ENCODE data around the gene ZDHHC7.
"Not testable (repeated sequence)": the region's sequence is repeated elsewhere in the genome, so short reads cannot be mapped to it uniquely, and the experiment has no call there.

The ZDHHC7 gene

GRCh38 chr16:85010931-85011845, at the start of gene ZDHHC7:
Gene ZDHHC7, minus strand, starts transcription at chr16:85011535. Its CDS starts 20,917 bp downstream, at chr16:84990618.
- peak; percentile 93 for DNase-seq (ENCODE audit: low spot score)

GRCh38 chr16:85058909-85059308, 47.6 kb upstream of the ZDHHC7 start:
- no peak for DNase-seq (ENCODE audit: low spot score)

- no peak for DNase-seq (ENCODE audit: low spot score)
Measured at GRCh38 chr16:85057948-85058347, 46.6 kb upstream of the ZDHHC7 start.

GRCh38 chr16:85057212-85057889, 46.0 kb upstream of the ZDHHC7 start:
- no peak for DNase-seq (ENCODE audit: low spot score)

GRCh38 chr16:85056211-85056748, 44.9 kb upstream of the ZDHHC7 start:
- DNase-seq (ENCODE audit: low spot score) = no peak

- no peak for DNase-seq (ENCODE audit: low spot score)
Measured at GRCh38 chr16:85055493-85056210, 44.3 kb upstream of the ZDHHC7 start.

GRCh38 chr16:85054948-85055492, 43.7 kb upstream of the ZDHHC7 start:
- no peak for DNase-seq (ENCODE audit: low spot score)

- not testable (repeated sequence) for DNase-seq (ENCODE audit: low spot score)
Measured at GRCh38 chr16:85054321-85054720, 43.0 kb upstream of the ZDHHC7 start.

- no peak for DNase-seq (ENCODE audit: low spot score)
Measured at GRCh38 chr16:85052536-85052935, 41.2 kb upstream of the ZDHHC7 start.

GRCh38 chr16:85051683-85052082, 40.3 kb upstream of the ZDHHC7 start:
- DNase-seq (ENCODE audit: low spot score) = no peak

- no peak for DNase-seq (ENCODE audit: low spot score)
Measured at GRCh38 chr16:85051067-85051581, 39.8 kb upstream of the ZDHHC7 start.

- DNase-seq (ENCODE audit: low spot score) = no peak
Measured at GRCh38 chr16:85049706-85050305, 38.5 kb upstream of the ZDHHC7 start.

GRCh38 chr16:85048921-85049562, 37.7 kb upstream of the ZDHHC7 start:
- no peak for DNase-seq (ENCODE audit: low spot score)

GRCh38 chr16:85047867-85048455, 36.6 kb upstream of the ZDHHC7 start:
- DNase-seq (ENCODE audit: low spot score) = no peak

- no peak for DNase-seq (ENCODE audit: low spot score)
Measured at GRCh38 chr16:85046931-85047866, 35.9 kb upstream of the ZDHHC7 start.

- no peak for DNase-seq (ENCODE audit: low spot score)
Measured at GRCh38 chr16:85046472-85046916, 35.2 kb upstream of the ZDHHC7 start.

- DNase-seq (ENCODE audit: low spot score) = no peak
Measured at GRCh38 chr16:85045641-85046471, 34.5 kb upstream of the ZDHHC7 start.

- DNase-seq (ENCODE audit: low spot score) = no peak
Measured at GRCh38 chr16:85045077-85045476, 33.7 kb upstream of the ZDHHC7 start.

Measured in left forelimb (tissue), 1 donor.